Measurements from ENCODE around the gene MAGEA1.

DNA sequence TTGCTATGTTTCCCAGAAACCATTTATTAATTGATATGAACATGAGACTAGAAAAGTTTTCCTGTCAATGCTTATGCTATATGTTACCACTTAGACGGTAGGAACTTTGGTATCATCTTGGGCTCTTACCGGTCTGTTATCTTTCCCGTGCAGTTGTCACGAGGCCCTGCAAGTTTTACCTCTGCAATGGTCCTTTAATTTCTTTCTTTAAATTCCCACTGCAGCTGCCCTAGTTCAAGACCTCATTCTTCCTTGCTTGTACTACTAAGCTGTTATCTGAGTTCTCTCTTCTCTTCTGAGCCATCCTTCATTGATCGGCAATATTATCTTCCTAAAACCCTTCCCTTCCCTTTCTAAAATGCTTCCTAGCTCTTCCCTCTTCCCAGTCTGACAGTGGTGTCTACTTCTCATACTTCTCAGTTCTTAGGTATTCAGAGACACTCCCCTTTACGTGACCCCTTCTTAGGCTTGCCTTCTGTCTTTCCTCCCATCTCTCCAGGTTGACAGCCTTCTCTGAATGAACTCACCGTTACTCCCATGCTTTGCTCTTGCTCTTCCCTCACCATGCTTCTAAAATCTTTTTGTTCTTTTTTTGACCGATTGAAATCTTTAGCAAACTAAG is 27.5 kb downstream of the MAGEA1 start:
- TF ChIP-seq, protein P1, sequence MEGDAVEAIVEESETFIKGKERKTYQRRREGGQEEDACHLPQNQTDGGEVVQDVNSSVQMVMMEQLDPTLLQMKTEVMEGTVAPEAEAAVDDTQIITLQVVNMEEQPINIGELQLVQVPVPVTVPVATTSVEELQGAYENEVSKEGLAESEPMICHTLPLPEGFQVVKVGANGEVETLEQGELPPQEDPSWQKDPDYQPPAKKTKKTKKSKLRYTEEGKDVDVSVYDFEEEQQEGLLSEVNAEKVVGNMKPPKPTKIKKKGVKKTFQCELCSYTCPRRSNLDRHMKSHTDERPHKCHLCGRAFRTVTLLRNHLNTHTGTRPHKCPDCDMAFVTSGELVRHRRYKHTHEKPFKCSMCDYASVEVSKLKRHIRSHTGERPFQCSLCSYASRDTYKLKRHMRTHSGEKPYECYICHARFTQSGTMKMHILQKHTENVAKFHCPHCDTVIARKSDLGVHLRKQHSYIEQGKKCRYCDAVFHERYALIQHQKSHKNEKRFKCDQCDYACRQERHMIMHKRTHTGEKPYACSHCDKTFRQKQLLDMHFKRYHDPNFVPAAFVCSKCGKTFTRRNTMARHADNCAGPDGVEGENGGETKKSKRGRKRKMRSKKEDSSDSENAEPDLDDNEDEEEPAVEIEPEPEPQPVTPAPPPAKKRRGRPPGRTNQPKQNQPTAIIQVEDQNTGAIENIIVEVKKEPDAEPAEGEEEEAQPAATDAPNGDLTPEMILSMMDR (IDR thresholded peaks at IDR 0.05 in 2 of 3, conservative IDR thresholded peaks at IDR 0.05 in 1 of 3; ENCODE audit: borderline replicate concordance in 1 of 3, insufficient read depth in 1 of 3, low read depth in 2 of 3, low read length in 2 of 3), result no peak
- TF ChIP-seq, protein P2, sequence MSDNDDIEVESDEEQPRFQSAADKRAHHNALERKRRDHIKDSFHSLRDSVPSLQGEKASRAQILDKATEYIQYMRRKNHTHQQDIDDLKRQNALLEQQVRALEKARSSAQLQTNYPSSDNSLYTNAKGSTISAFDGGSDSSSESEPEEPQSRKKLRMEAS (IDR thresholded peaks at IDR 0.05), result no peak
- no peak for TF ChIP-seq POLR2AphosphoS5 (IDR thresholded peaks at IDR 0.05; ENCODE audit: low read depth, low read length)
- no peak for TF ChIP-seq POLR2A (IDR thresholded peaks at IDR 0.05; ENCODE audit: borderline replicate concordance, extremely low read depth, insufficient read depth, insufficient read length)
- TF ChIP-seq TCF7L2 (IDR thresholded peaks at IDR 0.05; ENCODE audit: borderline replicate concordance, extremely low read depth, insufficient read depth, insufficient read length), result no peak
- TF ChIP-seq, protein P3, sequence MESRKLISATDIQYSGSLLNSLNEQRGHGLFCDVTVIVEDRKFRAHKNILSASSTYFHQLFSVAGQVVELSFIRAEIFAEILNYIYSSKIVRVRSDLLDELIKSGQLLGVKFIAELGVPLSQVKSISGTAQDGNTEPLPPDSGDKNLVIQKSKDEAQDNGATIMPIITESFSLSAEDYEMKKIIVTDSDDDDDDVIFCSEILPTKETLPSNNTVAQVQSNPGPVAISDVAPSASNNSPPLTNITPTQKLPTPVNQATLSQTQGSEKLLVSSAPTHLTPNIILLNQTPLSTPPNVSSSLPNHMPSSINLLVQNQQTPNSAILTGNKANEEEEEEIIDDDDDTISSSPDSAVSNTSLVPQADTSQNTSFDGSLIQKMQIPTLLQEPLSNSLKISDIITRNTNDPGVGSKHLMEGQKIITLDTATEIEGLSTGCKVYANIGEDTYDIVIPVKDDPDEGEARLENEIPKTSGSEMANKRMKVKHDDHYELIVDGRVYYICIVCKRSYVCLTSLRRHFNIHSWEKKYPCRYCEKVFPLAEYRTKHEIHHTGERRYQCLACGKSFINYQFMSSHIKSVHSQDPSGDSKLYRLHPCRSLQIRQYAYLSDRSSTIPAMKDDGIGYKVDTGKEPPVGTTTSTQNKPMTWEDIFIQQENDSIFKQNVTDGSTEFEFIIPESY (IDR thresholded peaks at IDR 0.05; ENCODE audit: extremely low read depth, insufficient replicate concordance, low read length), result no peak
